ENCODE measurements around the gene SLC37A3. TPM values are rescaled to one million over a fixed set of nuclear protein-coding genes. Genes with fewer than 3 reads are reported as not detected.
A peak's percentile ranks its signal among the peaks of the same experiment; 100 is the strongest.

SLC37A3 gene
- total and polyA plus RNA-seq, 8 donors = 6.3 to 141 (median 55.2) TPM

DNA sequence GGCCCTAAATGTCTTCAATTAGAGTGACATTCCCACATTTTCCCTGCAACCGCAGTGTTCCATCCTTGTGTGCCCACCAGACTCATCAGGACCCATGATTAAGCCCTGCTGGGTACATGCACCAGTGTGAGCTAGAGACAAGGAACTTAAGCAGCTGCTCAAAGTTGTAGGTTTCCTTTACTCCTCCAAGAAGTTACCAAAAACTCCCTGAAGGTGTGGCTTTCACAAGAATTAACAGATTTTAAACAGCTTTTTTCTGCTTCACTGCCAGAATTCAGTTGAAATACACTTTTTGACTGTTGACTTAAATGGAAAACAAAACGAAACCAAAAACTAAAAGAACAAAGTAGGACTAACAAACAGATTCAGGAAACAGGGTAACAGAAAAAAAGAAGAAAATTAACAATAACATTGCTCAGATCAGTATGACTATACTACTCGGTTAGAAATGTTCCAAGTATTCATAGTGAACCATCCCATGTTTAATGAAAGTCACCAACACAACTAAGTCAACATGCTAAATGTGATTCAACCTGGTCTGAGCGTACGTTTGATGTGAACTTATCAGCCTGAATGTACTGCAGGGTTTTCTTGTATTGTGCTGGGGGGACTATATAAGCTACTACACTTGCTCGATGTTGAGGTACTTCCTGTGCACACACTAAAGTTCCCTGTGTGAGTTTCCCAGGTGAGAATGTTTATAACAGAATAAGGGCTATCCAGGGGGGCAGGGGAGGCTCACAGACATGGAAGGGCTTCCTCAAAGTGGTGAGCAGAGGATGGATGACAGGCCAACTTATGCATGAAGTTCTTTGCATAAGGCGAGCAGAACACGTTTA, 22.2 kb downstream of the SLC37A3 start:
- 56 to 71% (median 63%) methylated on average over 8 of the region's 8 CpGs for WGBS, 5 donors
- intact Hi-C loops (cut with DNase I; ENCODE audit: low total_unique reads) = no loop called here
- H3K27me3 ChIP-seq = no peaks in the 10 kb centered on the region
- DNase-seq = no peak
- H3K27ac ChIP-seq = peak overlapping the region in 1 of 5 donors; percentile 3
- peaks cover 34 to 77% (median 68%) of the 10 kb centered on the region in 4 donors for H3K36me3 ChIP-seq
- no peaks in the 10 kb centered on the region for H3K4me1 ChIP-seq
- no peak for TF ChIP-seq POLR2A (IDR thresholded peaks at IDR 0.05)
- TF ChIP-seq, protein P1, sequence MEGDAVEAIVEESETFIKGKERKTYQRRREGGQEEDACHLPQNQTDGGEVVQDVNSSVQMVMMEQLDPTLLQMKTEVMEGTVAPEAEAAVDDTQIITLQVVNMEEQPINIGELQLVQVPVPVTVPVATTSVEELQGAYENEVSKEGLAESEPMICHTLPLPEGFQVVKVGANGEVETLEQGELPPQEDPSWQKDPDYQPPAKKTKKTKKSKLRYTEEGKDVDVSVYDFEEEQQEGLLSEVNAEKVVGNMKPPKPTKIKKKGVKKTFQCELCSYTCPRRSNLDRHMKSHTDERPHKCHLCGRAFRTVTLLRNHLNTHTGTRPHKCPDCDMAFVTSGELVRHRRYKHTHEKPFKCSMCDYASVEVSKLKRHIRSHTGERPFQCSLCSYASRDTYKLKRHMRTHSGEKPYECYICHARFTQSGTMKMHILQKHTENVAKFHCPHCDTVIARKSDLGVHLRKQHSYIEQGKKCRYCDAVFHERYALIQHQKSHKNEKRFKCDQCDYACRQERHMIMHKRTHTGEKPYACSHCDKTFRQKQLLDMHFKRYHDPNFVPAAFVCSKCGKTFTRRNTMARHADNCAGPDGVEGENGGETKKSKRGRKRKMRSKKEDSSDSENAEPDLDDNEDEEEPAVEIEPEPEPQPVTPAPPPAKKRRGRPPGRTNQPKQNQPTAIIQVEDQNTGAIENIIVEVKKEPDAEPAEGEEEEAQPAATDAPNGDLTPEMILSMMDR (IDR thresholded peaks at IDR 0.05) = no peak
- no peak for TF ChIP-seq POLR2AphosphoS5 (IDR thresholded peaks at IDR 0.05)
- TF ChIP-seq EP300 (IDR thresholded peaks at IDR 0.05) = no peak
- H3K4me3 ChIP-seq = no peak overlapping the region
- H3K9me3 ChIP-seq = no peaks in the 10 kb centered on the region

DNA sequence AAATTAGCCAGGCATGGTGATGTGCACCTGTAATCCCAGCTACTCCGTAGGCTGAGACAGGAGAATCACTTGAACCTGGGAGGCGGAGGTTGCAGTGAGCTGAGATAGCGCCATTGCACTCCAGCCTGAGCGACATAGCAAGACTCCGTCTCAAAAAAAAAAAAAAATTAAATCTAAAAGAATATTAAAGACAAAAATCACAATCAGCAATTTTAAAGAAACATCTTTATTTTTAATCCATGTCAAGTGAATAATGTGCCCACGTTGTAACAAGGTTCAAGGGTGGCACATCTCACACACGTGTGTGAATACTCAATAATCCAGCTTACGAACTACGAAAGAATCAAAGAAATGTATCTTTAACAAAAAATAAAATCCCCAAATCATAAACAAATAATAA, 23.0 kb downstream of the SLC37A3 start:
- no peaks in the 10 kb centered on the region for H3K9me3 ChIP-seq
- no peak overlapping the region for H3K4me3 ChIP-seq
- intact Hi-C loops (cut with DNase I; ENCODE audit: low total_unique reads) = no loop called here
- H3K27ac ChIP-seq = no peak overlapping the region
- DNase-seq = no peak
- no peaks in the 10 kb centered on the region for H3K4me1 ChIP-seq
- no peaks in the 10 kb centered on the region for H3K27me3 ChIP-seq
- peaks cover 29 to 69% (median 60%) of the 10 kb centered on the region in 4 donors for H3K36me3 ChIP-seq
- no peak for TF ChIP-seq POLR2AphosphoS5 (IDR thresholded peaks at IDR 0.05)
- TF ChIP-seq, protein P1 (IDR thresholded peaks at IDR 0.05) = no peak
- 91 to 97% (median 96%) methylated on average over 9 of the region's 9 CpGs for WGBS, 5 donors

DNA sequence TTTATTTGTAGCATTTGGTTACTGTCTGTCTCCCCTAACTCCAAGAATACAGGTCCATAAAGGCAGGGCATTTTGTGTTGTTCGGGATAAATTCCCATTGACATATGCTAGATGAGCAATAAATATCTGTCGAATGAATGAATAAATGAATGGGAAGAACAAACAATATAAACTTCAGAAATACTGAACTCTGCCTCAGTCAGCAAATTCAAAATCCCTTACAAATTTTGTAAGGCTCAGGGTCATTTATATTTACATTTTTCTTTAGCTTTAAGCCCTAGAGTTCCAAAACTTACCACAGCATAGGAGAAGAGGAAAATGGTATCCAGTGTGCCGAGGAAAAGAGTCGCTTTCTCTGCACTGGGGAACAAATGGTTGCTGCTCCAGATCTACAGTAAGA, 29.0 kb downstream of the SLC37A3 start:
- peaks cover under 1 to 64% (median 54%) of the 10 kb centered on the region in 4 donors for H3K36me3 ChIP-seq
- 94 to 98% (median 95%) methylated on average over 4 of the region's 4 CpGs for WGBS, 5 donors
- no peak overlapping the region for H3K27ac ChIP-seq
- DNase-seq = no peak
- H3K27me3 ChIP-seq = no peaks in the 10 kb centered on the region
- TF ChIP-seq EP300 (IDR thresholded peaks at IDR 0.05) (no peak), POLR2A (IDR thresholded peaks at IDR 0.05) (no peak), POLR2AphosphoS5 (IDR thresholded peaks at IDR 0.05) (no peak)
- TF ChIP-seq, protein P1 (IDR thresholded peaks at IDR 0.05) = no peak
- H3K4me1 ChIP-seq = no peaks in the 10 kb centered on the region
- intact Hi-C loops (cut with DNase I; ENCODE audit: low total_unique reads) = no loop called here
- H3K9me3 ChIP-seq = no peaks in the 10 kb centered on the region
- H3K4me3 ChIP-seq = no peak overlapping the region

DNA sequence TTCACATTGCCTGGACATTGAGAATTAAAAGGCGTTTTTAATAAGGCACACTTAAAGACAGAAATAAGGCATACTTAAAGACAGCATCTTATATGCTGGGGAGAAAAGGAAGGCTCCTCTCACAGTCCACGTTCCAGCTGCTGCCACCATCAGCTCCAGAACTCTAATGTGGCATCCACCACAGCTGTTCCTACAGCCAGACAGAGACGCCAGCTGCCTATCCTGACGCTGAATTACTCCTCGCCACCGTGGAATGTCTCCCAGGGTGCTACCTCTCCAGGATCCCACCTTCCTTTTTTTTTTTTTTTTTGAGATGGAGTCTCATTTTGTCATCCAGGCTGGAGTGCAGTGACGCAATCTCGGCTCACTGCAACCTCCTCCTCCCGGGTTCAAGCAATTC, 30.8 kb downstream of the SLC37A3 start:
- TF ChIP-seq EP300 (IDR thresholded peaks at IDR 0.05) (no peak), POLR2AphosphoS5 (IDR thresholded peaks at IDR 0.05) (no peak)
- TF ChIP-seq, protein P1 (IDR thresholded peaks at IDR 0.05) = no peak
- no peaks in the 10 kb centered on the region for H3K27me3 ChIP-seq
- no peak for DNase-seq
- WGBS, 5 donors = 86 to 97% (median 93%) methylated on average over 9 of the region's 9 CpGs
- H3K36me3 ChIP-seq = peaks cover 4 to 61% (median 54%) of the 10 kb centered on the region in 4 donors
- H3K27ac ChIP-seq = no peak overlapping the region
- H3K4me3 ChIP-seq = no peak overlapping the region
- intact Hi-C loops (cut with DNase I; ENCODE audit: low total_unique reads) = no loop called here
- no peaks in the 10 kb centered on the region for H3K9me3 ChIP-seq
- H3K4me1 ChIP-seq = no peaks in the 10 kb centered on the region
